ENCODE measurements around the gene BAIAP2L1. TPM values are rescaled to one million over a fixed set of nuclear protein-coding genes. Genes with fewer than 3 reads are reported as not detected.

BAIAP2L1 gene
- total RNA-seq, 6 experiments from 2014 or later: 9.1 to 29.5 (median 25.2) TPM

- H3K4me3 ChIP-seq: peak overlapping the region; percentile 63 to 90 (median 82)
- ATAC-seq (peak in 1 of 4 donors; percentile 1), DNase-seq (peak; percentile 57 to 75 (median 73))
- no peaks in the 10 kb centered on the region for H3K36me3 ChIP-seq
- TF ChIP-seq POLR2A (IDR thresholded peaks at IDR 0.05): peak; percentile 12
- TF ChIP-seq CTCF (IDR thresholded peaks at IDR 0.05): no peak
- H3K27me3 ChIP-seq: no peaks in the 10 kb centered on the region
- no peaks in the 10 kb centered on the region for H3K9me3 ChIP-seq
- intact Hi-C loops (cut with DNase I): no loop called here
- H3K4me1 ChIP-seq: peaks cover 0 to 56% (median 19%) of the 10 kb centered on the region in 4 donors
- peak overlapping the region; percentile 95 to 98 (median 98) for H3K27ac ChIP-seq
- no CpG with 5 or more reads among the region's 77 CpGs for WGBS (ENCODE audit: insufficient coverage, low coverage, low lambda C conversion rate, missing lambda C conversion rate)
These were observed 118.9 kb downstream of the BAIAP2L1 start for GRCh38 chr7:98281757-98282606.

GRCh38 chr7:98280791-98281756 lies 119.8 kb downstream of the BAIAP2L1 start, which contains the start of gene BRI3:
Gene BRI3 (plus strand): TSS chr7:98281686. CDS start chr7:98281796, 110 bp downstream.
- Histone ChIP-seq H3K27me3 (no peaks in the 10 kb centered on the region), H3K27ac (peak within 1 kb of the TSS; percentile 95 to 98 (median 98)), H3K4me3 (peak within 1 kb of the TSS; percentile 63 to 90 (median 82)), H3K4me1 (peaks cover 0 to 54% (median 20%) of the 10 kb centered on the region in 4 donors), H3K36me3 (no peaks in the 10 kb centered on the region), H3K9me3 (no peaks in the 10 kb centered on the region)
- peak; percentile 93 for TF ChIP-seq POLR2A (IDR thresholded peaks at IDR 0.05)
- peak in 1 of 4 donors; percentile 19 for TF ChIP-seq CTCF (IDR thresholded peaks at IDR 0.05)
- ATAC-seq: peak; percentile 68 to 84 (median 76)
- intact Hi-C loops (cut with DNase I): no loop called here
- 0% methylated on average over 9 of the region's 92 CpGs for WGBS (ENCODE audit: insufficient coverage, low coverage, low lambda C conversion rate, missing lambda C conversion rate)
- DNase-seq: peak; percentile 94 to 95 (median 95)

- Histone ChIP-seq H3K27me3 (no peaks in the 10 kb centered on the region), H3K9me3 (no peaks in the 10 kb centered on the region), H3K4me3 (peak overlapping the region; percentile 47 to 82 (median 47)), H3K4me1 (peaks cover 0 to 51% (median 20%) of the 10 kb centered on the region in 4 donors), H3K36me3 (no peaks in the 10 kb centered on the region), H3K27ac (peak overlapping the region; percentile 83 to 98 (median 95))
- TF ChIP-seq CTCF (IDR thresholded peaks at IDR 0.05) (no peak), POLR2A (IDR thresholded peaks at IDR 0.05) (no peak)
- DNase-seq (no peak), ATAC-seq (no peak)
- WGBS (ENCODE audit: insufficient coverage, low coverage, low lambda C conversion rate, missing lambda C conversion rate): 36% methylated on average over 6 of the region's 7 CpGs
- intact Hi-C loops (cut with DNase I): no loop called here
These were observed 120.6 kb downstream of the BAIAP2L1 start for GRCh38 chr7:98280296-98280695.

GRCh38 chr7:98278936-98279335 lies 122.0 kb downstream of the BAIAP2L1 start:
- Histone ChIP-seq H3K27ac (peak overlapping the region in 1 of 3 donors; percentile 33), H3K4me3 (no peak overlapping the region), H3K27me3 (no peaks in the 10 kb centered on the region), H3K36me3 (no peaks in the 10 kb centered on the region), H3K9me3 (no peaks in the 10 kb centered on the region), H3K4me1 (peaks cover 0 to 37% (median 14%) of the 10 kb centered on the region in 4 donors)
- WGBS (ENCODE audit: insufficient coverage, low coverage, low lambda C conversion rate, missing lambda C conversion rate): 53% methylated on average over 2 of the region's 4 CpGs
- DNase-seq (no peak), ATAC-seq (no peak)
- no peak for TF ChIP-seq CTCF (IDR thresholded peaks at IDR 0.05)
- no peak for TF ChIP-seq POLR2A (IDR thresholded peaks at IDR 0.05)
- intact Hi-C loops (cut with DNase I): no loop called here

All from right lobe of liver (tissue), 6 donors.